Neutrophil (primary cell): ENCODE data around the gene LRRC18.

Experiments used
- H3K27ac ChIP-seq: fragments of 200-600 bp; sonication (generic); 2 replicates; pipeline ENCODE4 v1.5.1; 2016; ENCODE audit warnings: mild to moderate bottlenecking, moderate library complexity
- H3K27me3 ChIP-seq: fragments of 200-600 bp; sonication (generic); 2 replicates; pipeline ENCODE4 v1.6.0; 2016; ENCODE audit warnings: mild to moderate bottlenecking
- H3K36me3 ChIP-seq: fragments of 200-600 bp; sonication (generic); 2 replicates; pipeline ENCODE4 v1.5.1; 2017
- H3K4me1 ChIP-seq, 2 experiments: fragments of 200-600 bp in 1 of 2; sonication (generic) in 1 of 2; 1 replicate in 1 of 2; 2 replicates in 1 of 2; pipeline versions ENCODE4 v1.5.1 to v1.6.1; 2013 to 2016; ENCODE audit warnings: low read depth in 1 of 2, low read length in 1 of 2, mild to moderate bottlenecking in 1 of 2, moderate library complexity in 1 of 2; ENCODE audit not compliant: control insufficient read depth in 1 of 2, insufficient read depth in 1 of 2
- H3K4me3 ChIP-seq, 2 experiments: fragments of 200-600 bp in 1 of 2; sonication (generic) in 1 of 2; 1 replicate in 1 of 2; 2 replicates in 1 of 2; pipeline ENCODE4 v1.5.1; 2013 to 2016; ENCODE audit warnings: low read depth in 1 of 2, low read length in 1 of 2, mild to moderate bottlenecking in 1 of 2, moderate library complexity in 1 of 2
- H3K9me3 ChIP-seq: fragments of 200-600 bp; sonication (generic); 2 replicates; pipeline ENCODE4 v1.5.1; 2016
- TF ChIP-seq, protein P1 (sequence below): fragments of 200-600 bp; sonication (generic); IDR thresholded peaks from 2 replicates; pipeline ENCODE4 v1.5.1; 2016; ENCODE audit warnings: antibody characterized with exemption

LRRC18 gene

DNA sequence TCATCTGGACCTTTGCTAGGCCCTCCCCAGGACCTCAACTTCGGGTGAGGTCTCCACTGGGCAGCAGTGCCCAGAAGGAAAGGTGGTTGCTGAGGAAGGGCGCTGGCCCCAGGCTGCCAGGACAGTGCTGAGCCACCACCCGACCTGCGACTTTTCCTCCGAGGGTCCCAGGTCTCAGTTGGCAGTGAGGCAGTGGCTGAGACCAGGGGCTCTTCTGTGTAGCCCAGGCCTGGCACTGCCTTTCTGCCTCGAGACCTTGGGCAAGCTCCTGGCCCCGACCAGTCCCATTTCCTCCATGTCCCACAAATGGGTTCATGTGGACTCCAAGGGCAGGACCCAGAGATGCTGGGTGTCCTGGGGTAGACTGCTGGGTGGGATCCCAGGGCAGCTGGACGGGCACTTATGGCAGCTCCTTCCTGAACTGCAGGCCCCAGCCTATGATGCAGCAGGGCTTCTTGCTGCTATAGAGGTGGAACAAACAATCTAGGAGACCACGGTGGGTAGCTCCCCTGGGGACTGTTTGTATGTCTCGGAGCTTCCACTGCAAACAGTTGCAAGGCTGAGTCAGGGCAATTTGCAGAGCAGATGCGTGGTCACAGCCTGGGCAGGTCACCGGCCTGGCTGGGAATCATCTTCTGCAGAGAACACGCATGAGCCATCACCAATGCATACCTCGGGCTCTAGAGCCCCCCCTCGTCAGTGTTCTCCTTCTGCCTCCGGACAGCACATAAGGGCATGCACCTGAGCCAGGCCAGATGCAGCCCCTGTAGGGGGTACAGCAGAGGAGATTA lies 17.9 kb upstream of the LRRC18 start:
- Histone ChIP-seq H3K27ac (no peak overlapping the region), H3K36me3 (peaks cover 100% of the 10 kb centered on the region), H3K4me1 (no peaks in the 10 kb centered on the region), H3K4me3 (no peak overlapping the region), H3K9me3 (no peaks in the 10 kb centered on the region), H3K27me3 (no peaks in the 10 kb centered on the region)
- TF ChIP-seq, protein P1, sequence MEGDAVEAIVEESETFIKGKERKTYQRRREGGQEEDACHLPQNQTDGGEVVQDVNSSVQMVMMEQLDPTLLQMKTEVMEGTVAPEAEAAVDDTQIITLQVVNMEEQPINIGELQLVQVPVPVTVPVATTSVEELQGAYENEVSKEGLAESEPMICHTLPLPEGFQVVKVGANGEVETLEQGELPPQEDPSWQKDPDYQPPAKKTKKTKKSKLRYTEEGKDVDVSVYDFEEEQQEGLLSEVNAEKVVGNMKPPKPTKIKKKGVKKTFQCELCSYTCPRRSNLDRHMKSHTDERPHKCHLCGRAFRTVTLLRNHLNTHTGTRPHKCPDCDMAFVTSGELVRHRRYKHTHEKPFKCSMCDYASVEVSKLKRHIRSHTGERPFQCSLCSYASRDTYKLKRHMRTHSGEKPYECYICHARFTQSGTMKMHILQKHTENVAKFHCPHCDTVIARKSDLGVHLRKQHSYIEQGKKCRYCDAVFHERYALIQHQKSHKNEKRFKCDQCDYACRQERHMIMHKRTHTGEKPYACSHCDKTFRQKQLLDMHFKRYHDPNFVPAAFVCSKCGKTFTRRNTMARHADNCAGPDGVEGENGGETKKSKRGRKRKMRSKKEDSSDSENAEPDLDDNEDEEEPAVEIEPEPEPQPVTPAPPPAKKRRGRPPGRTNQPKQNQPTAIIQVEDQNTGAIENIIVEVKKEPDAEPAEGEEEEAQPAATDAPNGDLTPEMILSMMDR, result no peak

DNA sequence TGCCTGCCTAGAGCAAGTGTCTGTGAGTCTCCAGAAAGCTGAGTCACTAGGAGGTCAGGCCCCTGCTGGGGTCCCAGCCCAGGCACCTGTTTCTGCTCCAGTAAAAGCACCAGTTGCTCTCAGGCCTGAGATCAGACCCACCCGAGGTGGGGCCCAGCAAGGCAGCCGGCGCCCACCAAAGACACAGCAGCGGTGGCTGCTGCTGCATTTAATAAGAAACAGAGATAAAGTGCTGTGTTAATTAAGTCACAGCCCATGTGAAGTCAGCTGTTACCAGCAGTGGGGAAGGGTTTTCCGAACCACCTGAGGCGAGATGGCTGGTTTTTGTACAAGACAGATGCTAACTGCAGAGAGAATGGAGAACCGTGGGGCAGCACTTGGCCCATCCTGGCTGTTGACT lies 12.1 kb upstream of the LRRC18 start:
- Histone ChIP-seq H3K27me3 (no peaks in the 10 kb centered on the region), H3K36me3 (peaks cover 100% of the 10 kb centered on the region), H3K27ac (no peak overlapping the region), H3K4me1 (no peaks in the 10 kb centered on the region), H3K4me3 (no peak overlapping the region), H3K9me3 (no peaks in the 10 kb centered on the region)
- TF ChIP-seq, protein P1, result no peak

DNA sequence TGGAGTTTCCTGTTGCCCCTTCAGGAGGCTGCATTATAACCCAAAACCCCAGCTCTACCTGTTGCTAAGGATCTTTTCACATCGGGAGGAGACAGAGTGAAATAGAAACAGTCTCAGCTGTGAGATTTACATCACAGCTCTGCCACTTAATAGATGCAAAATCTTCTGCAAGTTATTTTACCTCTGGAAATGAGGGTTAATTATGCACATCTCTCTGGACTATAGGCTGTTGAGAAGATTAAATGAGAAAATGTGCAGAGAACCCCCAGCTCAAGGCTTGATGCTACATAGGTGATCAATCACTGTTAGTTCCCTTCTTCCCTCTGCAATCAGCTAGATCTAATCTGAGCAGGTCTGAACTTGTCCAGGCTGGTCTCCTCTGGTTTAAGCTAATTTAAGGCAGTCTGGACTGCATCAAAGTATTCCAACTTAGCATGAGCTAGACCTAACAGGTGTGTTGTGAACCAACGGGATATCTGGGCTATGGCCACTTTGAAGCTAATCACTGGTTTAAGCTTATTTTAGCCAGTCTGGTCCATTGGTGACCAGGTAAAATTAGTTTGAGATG lies 8.9 kb upstream of the LRRC18 start:
- TF ChIP-seq, protein P1, result no peak
- Histone ChIP-seq H3K27ac (no peak overlapping the region), H3K4me1 (no peaks in the 10 kb centered on the region), H3K4me3 (no peak overlapping the region), H3K36me3 (peaks cover 100% of the 10 kb centered on the region), H3K9me3 (no peaks in the 10 kb centered on the region), H3K27me3 (no peaks in the 10 kb centered on the region)

DNA sequence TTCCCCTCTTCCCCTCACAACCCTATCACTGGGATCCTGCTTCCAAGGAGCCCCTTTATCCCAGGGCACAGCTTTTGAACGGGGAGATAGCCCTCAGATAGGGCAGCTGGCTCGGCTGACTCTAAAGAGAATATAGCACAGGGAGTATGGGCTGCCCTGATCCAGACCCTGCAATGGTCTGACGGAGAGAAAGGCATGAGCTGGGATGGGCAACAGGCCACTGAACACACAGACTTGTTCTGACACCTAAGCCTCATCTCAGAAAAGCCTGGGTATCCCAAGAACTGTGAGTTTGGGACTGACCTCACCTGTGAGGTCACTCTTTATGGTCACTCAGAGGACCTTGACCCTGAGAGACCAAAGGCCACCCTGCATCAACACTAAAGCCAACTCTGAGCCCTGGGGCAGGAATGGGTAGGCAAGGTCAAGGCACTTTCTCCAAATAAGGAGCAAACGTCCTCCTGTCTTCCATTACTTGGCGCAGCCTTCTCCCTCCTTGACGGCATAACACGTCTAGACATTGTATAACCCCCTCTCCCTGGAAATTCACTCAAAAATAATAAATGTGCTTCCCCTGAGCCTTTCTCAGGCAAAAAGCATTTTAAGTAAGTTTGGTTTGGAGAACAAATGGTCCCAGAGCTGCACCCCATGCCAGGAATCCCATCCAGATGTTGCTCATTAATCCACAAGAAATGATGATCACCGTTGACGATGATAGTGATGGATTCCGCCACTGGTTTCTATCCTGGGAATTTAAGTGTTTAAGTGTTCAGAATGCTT lies 8.2 kb upstream of the LRRC18 start:
- Histone ChIP-seq H3K27me3 (no peaks in the 10 kb centered on the region), H3K4me3 (no peak overlapping the region), H3K9me3 (no peaks in the 10 kb centered on the region), H3K36me3 (peaks cover 100% of the 10 kb centered on the region), H3K27ac (no peak overlapping the region), H3K4me1 (no peaks in the 10 kb centered on the region)
- TF ChIP-seq, protein P1, result no peak

DNA sequence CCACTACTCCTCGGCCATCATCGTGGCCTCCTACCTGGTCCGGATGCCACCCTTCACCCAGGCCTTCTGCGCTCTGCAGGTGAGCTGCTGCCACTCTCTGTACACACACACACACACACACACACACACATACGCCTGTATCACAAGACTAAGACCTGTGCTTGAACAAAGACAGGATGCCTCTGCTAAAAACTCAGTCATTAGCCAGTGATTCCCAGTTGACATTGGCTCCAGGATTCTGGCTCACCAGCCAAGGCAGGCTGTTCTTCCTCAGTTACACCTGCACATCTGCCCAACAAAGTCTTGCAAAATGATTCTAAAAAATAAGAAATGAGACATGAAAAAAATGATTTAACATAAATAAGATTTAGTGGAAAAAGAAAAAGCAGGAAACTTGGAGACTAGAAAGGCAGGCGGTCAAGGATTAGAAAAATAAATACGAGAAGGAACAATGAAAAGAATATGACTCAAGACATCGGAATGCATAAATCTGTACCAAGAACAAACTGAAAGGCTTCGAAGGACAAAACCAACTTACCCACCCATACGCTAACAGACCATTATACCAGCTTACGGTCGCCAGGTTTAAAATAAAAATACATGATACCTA lies 7.4 kb upstream of the LRRC18 start:
- TF ChIP-seq, protein P1, result no peak
- Histone ChIP-seq H3K27ac (no peak overlapping the region), H3K36me3 (peaks cover 100% of the 10 kb centered on the region), H3K4me3 (no peak overlapping the region), H3K9me3 (no peaks in the 10 kb centered on the region), H3K27me3 (no peaks in the 10 kb centered on the region), H3K4me1 (no peaks in the 10 kb centered on the region)
